HCT116 (cell line): ENCODE results near the gene GABPB2. TPM values are rescaled to one million over a fixed set of nuclear protein-coding genes. Genes with fewer than 3 reads are reported as not detected.

ENCODE experiments used
- ATAC-seq: fragments of 200-7000 bp; cut with Tn5 transposase; 2 replicates; pipeline ENCODE4 v1.9.1; 2020; ENCODE audit warnings: mild to moderate bottlenecking, moderate library complexity
- BruUV-seq: library from RNA; stranded (reverse); fragments of 400-500 nt; replicated peaks from 2 replicates; lab custom pipeline; 2021; lab: Mats Ljungman, UMichigan
- CTCF ChIA-PET: fragments of 300-600 bp; sonication (Branson Sonifier 250); formaldehyde crosslinking; loops from one replicate; lab custom pipeline; 2021; ENCODE audit warnings: antibody characterized with exemption; lab: Charles Lee
- POLR2A ChIA-PET: fragments of 300-600, 350-600 bp; sonication (Branson Sonifier 250); formaldehyde crosslinking; loops from one replicate; lab custom pipeline; 2021; ENCODE audit warnings: antibody characterized with exemption; lab: Charles Lee
- RAD21 ChIA-PET, 2 experiments: fragments of 300-600 bp; sonication (Branson Sonifier 250); formaldehyde crosslinking; loops; one replicate each; lab custom pipeline; 2023; ENCODE audit warnings: low total read pairs in 2 of 2; ENCODE audit not compliant: uncharacterized antibody in 2 of 2, unreplicated experiment in 2 of 2, low non-redundant PET in 1 of 2; lab: Charles Lee
- DNase-seq: peaks from one replicate; pipeline ENCODE4 v3.0.0-alpha.2; 2010; ENCODE audit warnings: low read depth, low spot score
- H2AFZ ChIP-seq: fragments of 200-600 bp; shearing (Covaris generic), sonication (generic); 2 replicates; pipeline ENCODE4 v1.6.1; 2017; ENCODE audit warnings: low read depth, mixed run types, mixed read lengths, antibody characterized with exemption, low read length; ENCODE audit not compliant: poor library complexity, severe bottlenecking
- H3K27ac ChIP-seq: 2 replicates; pipeline ENCODE4 v1.5.1; 2012; ENCODE audit warnings: low read depth, low read length
- H3K27me3 ChIP-seq: fragments of 200-600 bp; sonication (generic); 2 replicates; pipeline ENCODE4 v1.6.1; 2016; ENCODE audit warnings: mixed run types, low read length, mixed read lengths; ENCODE audit not compliant: insufficient read depth
- H3K36me3 ChIP-seq, 2 experiments: fragments of 200-500 bp in 1 of 2; fragments of 200-600 bp in 1 of 2; sonication (Bioruptor generic) in 1 of 2; sonication (generic) in 1 of 2; 2 replicates each; pipeline versions ENCODE4 v1.5.1 to v1.6.1; 2014 to 2016; ENCODE audit warnings: low read length in 2 of 2, inconsistent platforms in 1 of 2, mixed read lengths in 1 of 2, mixed run types in 1 of 2; ENCODE audit not compliant: insufficient read depth in 2 of 2, control insufficient read depth in 1 of 2
- H3K4me1 ChIP-seq, 2 experiments: fragments of 200-600 bp in 1 of 2; sonication (generic) in 1 of 2; 2 replicates each; pipeline versions ENCODE4 v1.5.1 to v1.6.1; 2012 to 2017; ENCODE audit warnings: low read length in 2 of 2, inconsistent platforms in 1 of 2, mild to moderate bottlenecking in 1 of 2, mixed read lengths in 1 of 2, mixed run types in 1 of 2, moderate library complexity in 1 of 2; ENCODE audit not compliant: insufficient read depth in 2 of 2, control insufficient read depth in 1 of 2
- H3K4me2 ChIP-seq: fragments of 200-600 bp; sonication (generic); 2 replicates; pipeline ENCODE4 v1.6.1; 2017; ENCODE audit warnings: mixed run types, low read length, mixed read lengths
- H3K4me3 ChIP-seq, 2 experiments: fragments of 200-600 bp in 1 of 2; sonication (generic) in 1 of 2; replicated peaks in 1 of 2; 2 replicates each; pipeline ENCODE4 v1.5.1; 2011 to 2016; ENCODE audit warnings: low read length in 2 of 2, control low read depth in 1 of 2, low read depth in 1 of 2, mild to moderate bottlenecking in 1 of 2, mixed read lengths in 1 of 2, mixed run types in 1 of 2
- H3K79me2 ChIP-seq: fragments of 200-600 bp; sonication (generic); 2 replicates; pipeline ENCODE4 v1.6.1; 2017; ENCODE audit warnings: mild to moderate bottlenecking, mixed run types, low read length, moderate library complexity, mixed read lengths; ENCODE audit not compliant: insufficient read depth
- H3K9ac ChIP-seq: fragments of 200-600 bp; sonication (generic); 2 replicates; pipeline ENCODE4 v1.6.1; 2016; ENCODE audit warnings: low read length, mixed read lengths
- H3K9me2 ChIP-seq: fragments of 200-600 bp; sonication (generic), shearing (Covaris generic); 2 replicates; pipeline ENCODE4 v1.6.1; 2017; ENCODE audit warnings: mixed run types, mild to moderate bottlenecking, moderate library complexity; ENCODE audit not compliant: insufficient read depth
- H3K9me3 ChIP-seq, 2 experiments: fragments of 200-500 bp in 1 of 2; fragments of 200-600 bp in 1 of 2; sonication (Bioruptor generic) in 1 of 2; sonication (generic) in 1 of 2; 2 replicates each; pipeline ENCODE4 v1.6.1; 2014 to 2017; ENCODE audit warnings: low read length in 2 of 2, mixed read lengths in 2 of 2, inconsistent platforms in 1 of 2, low read depth in 1 of 2, mild to moderate bottlenecking in 1 of 2, mixed run types in 1 of 2, moderate library complexity in 1 of 2; ENCODE audit not compliant: control insufficient read depth in 1 of 2, insufficient read depth in 1 of 2
- H4K20me1 ChIP-seq: fragments of 200-600 bp; sonication (generic), shearing (Covaris generic); 2 replicates; pipeline ENCODE4 v1.6.1; 2017; ENCODE audit warnings: mixed run types, mild to moderate bottlenecking, moderate library complexity; ENCODE audit not compliant: insufficient read depth
- ATF3 ChIP-seq: IDR thresholded peaks from 2 replicates; pipeline ENCODE4 v1.6.1; 2012
- CBX3 ChIP-seq: IDR thresholded peaks from 2 replicates; pipeline ENCODE4 v1.6.1; 2012; ENCODE audit warnings: low read depth
- ELF1 ChIP-seq: IDR thresholded peaks from 2 replicates; pipeline ENCODE4 v1.6.1; 2012; ENCODE audit warnings: low read depth, borderline replicate concordance
- EZH2 ChIP-seq: fragments of 200-600 bp; sonication (generic); IDR thresholded peaks from 2 replicates; pipeline ENCODE4 v1.6.1; 2017; ENCODE audit warnings: antibody characterized with exemption, mixed run types
- JUND ChIP-seq: IDR thresholded peaks from 2 replicates; pipeline ENCODE4 v1.6.1; 2012
- REST ChIP-seq: IDR thresholded peaks from 2 replicates; pipeline ENCODE4 v1.6.1; 2012; ENCODE audit warnings: low read depth
- SP1 ChIP-seq: IDR thresholded peaks from 2 replicates; pipeline ENCODE4 v1.6.1; 2012; ENCODE audit warnings: low read depth
- YY1 ChIP-seq: IDR thresholded peaks from 2 replicates; pipeline ENCODE4 v1.6.1; 2011; ENCODE audit warnings: low read length, low read depth, moderate library complexity, mild to moderate bottlenecking; ENCODE audit not compliant: insufficient replicate concordance; ENCODE audit errors: extremely low read depth
- ZFX ChIP-seq: fragments of 450-650 bp; IDR thresholded peaks from 2 replicates; pipeline ENCODE4 v1.6.1; 2017
- intact Hi-C: fragments of 100-400 bp; cut with micrococcal nuclease; formaldehyde crosslinking; loops from 2 replicates; pipeline ENCODE4 v1.10.0; 2022
- total RNA-seq: library from RNA; stranded (reverse); gene quantifications from one replicate; pipeline ENCODE4 v1.2.1, GENCODE V29; 2021; ENCODE audit not compliant: unreplicated experiment

GABPB2 gene
- total RNA-seq, 1 experiment from 2014 or later, result 7.7 TPM

GRCh38 chr1:151061704-151062103 is 8.9 kb upstream of the GABPB2 start:
- no peak overlapping the region for H3K4me3 ChIP-seq

More at GRCh38 chr1:151061704-151062103, 8.9 kb upstream of the GABPB2 start:
- Histone ChIP-seq H4K20me1 (no peaks in the 10 kb centered on the region; the same call in 1 of the 2 replicates), H3K79me2 (peaks cover 27% of the 10 kb centered on the region), H2AFZ (no peak overlapping the region), H3K9ac (no peak overlapping the region), H3K4me1 (peaks cover 18 to 29% of the 10 kb centered on the region in 2 experiments), H3K9me2 (no peaks in the 10 kb centered on the region), H3K36me3 (peaks cover 0 to 3% of the 10 kb centered on the region in 2 experiments; a peak in 2 of 4 replicates), H3K4me2 (no peak overlapping the region), H3K27me3 (no peaks in the 10 kb centered on the region), H3K27ac (no peak overlapping the region), H3K9me3 (no peaks in the 10 kb centered on the region)
- CTCF ChIA-PET, result interaction anchor here (2.1 kb wide), 1 partner anchor 38 kb away, joined by 9 read pairs; no protein-coding TSS in a partner anchor
- no TSS peak for BruUV-seq
- ATAC-seq (no peak), DNase-seq (no peak)
- TF ChIP-seq YY1 (no peak), ATF3 (no peak), ZFX (no peak), JUND (no peak), EZH2 (no peak), REST (no peak), SP1 (no peak), ELF1 (no peak), CBX3 (no peak)
- RAD21 ChIA-PET, result no interaction called here
- intact Hi-C loops, result no loop called here
- POLR2A ChIA-PET, result interaction anchor here (1.4 kb wide), 1 partner anchor 10 kb away, joined by 5 read pairs; no protein-coding TSS in a partner anchor
